Thyroid gland (tissue), 4 donors: ENCODE data around the gene TAF13. TPM values are rescaled to one million over a fixed set of nuclear protein-coding genes. Genes with fewer than 3 reads are reported as not detected.

Source experiments
- small RNA-seq: library from RNA; depleted of rRNA; stranded (forward); fragments of <200 nt; gene quantifications from one replicate; pipeline ENCODE3, GENCODE V24; 2016
- total RNA-seq, 4 donors: library from RNA; depleted of rRNA; stranded (reverse); fragments of >200 nt; gene quantifications; one replicate each; pipeline ENCODE4 v1.2.3, GENCODE V29; 2016

Gene TAF13
- total RNA-seq, 4 donors from 2014 or later, result 25.6 to 47.1 (median 43.9) TPM

Small RNAs within 50 kb of the gene (small RNA-seq; reads per million reads assigned to genes)
- gene AL356488.2 (not detected), gene BX679664.1 (not detected)

Other genes with a start within 250 kb of the TAF13 start
- 1 to 10 TPM in 1 of 4 donors, not detected in 3; 6.2 TPM for gene AKNAD1, start 218.9 kb downstream of the TAF13 start, total RNA-seq
- 10 to 100 TPM in 1 of 4 donors, 1 to 10 TPM in 3; 1.3 to 15.5 (median 6.1) TPM for gene GPSM2, start 199.0 kb downstream of the TAF13 start, total RNA-seq
- gene CLCC1, start 112.5 kb downstream of the TAF13 start, total RNA-seq, result 10 to 100 TPM; 29.3 to 35.6 (median 32.9) TPM
- gene WDR47, start 33.9 kb downstream of the TAF13 start, total RNA-seq, result 10 to 100 TPM in 3 of 4 donors, 1 to 10 TPM in 1; 9.4 to 23.2 (median 12.9) TPM
- 10 to 100 TPM; 36.5 to 46.5 (median 39.2) TPM for gene TMEM167B, start 14.8 kb upstream of the TAF13 start, total RNA-seq
- gene ELAPOR1, start 38.1 kb upstream of the TAF13 start, total RNA-seq, result 10 to 100 TPM in 2 of 4 donors, 1 to 10 TPM in 2; 4.7 to 24.0 (median 12.3) TPM
- 100 to 1,000 TPM; 164 to 264 (median 200) TPM for gene SARS1, start 137.9 kb upstream of the TAF13 start, total RNA-seq
- gene CELSR2, start 173.5 kb upstream of the TAF13 start, total RNA-seq, result 10 to 100 TPM; 23.5 to 54.9 (median 47.6) TPM
- 1 to 10 TPM; 1.0 to 4.0 (median 2.2) TPM for gene PSRC1, start 207.1 kb upstream of the TAF13 start, total RNA-seq
- not detected for gene MYBPHL, start 231.0 kb upstream of the TAF13 start, total RNA-seq